Measurements from ENCODE around the gene LSG1. TPM values are rescaled to one million over a fixed set of nuclear protein-coding genes. Genes with fewer than 3 reads are reported as not detected.

LSG1 gene
- total and polyA plus RNA-seq, 10 of the 15 experiments (the other 5 are each of a cell fraction or from before 2014, with no cell fraction given): 14.3 to 75.6 (median 54.4) TPM

- no peak for ATAC-seq
- ChIA-PET SMC1A (ENCODE audit: uncharacterized antibody, unreplicated experiment) (no interaction called here), CTCF (interaction anchor here (0.8 kb wide), 1 partner anchor 215 kb away, joined by 3 read pairs; no protein-coding TSS in a partner anchor), RAD21 (ENCODE audit: unreplicated experiment) (no interaction called here), POLR2A (interaction anchor here (1.2 kb wide), 1 partner anchor 15 kb away, joined by 3 read pairs; the partner anchor contains the start of gene TMEM44)
- Histone ChIP-seq H3K27ac (ENCODE audit: control insufficient read depth, insufficient read depth) (no peak overlapping the region), H4K20me1 (ENCODE audit: control insufficient read depth, insufficient read depth) (no peaks in the 10 kb centered on the region), H3K27me3 (replicated peaks in 1 of 2; ENCODE audit: control insufficient read depth in 2 of 2, insufficient read depth in 2 of 2, low read length in 1 of 2) (no peaks in the 10 kb centered on the region), H3K36me3 (ENCODE audit: control insufficient read depth in 2 of 2, insufficient read depth in 2 of 2, low read length in 1 of 2) (no peaks in the 10 kb centered on the region), H3K4me1 (ENCODE audit: control insufficient read depth, insufficient read depth, low read length) (no peaks in the 10 kb centered on the region; the same call in 1 of the 2 replicates), H3K9me3 (replicated peaks; ENCODE audit: control insufficient read depth, insufficient read depth, low read length) (no peaks in the 10 kb centered on the region; the same call in 2 of the 3 replicates), H3K79me2 (ENCODE audit: control insufficient read depth, insufficient read depth, low read length) (no peaks in the 10 kb centered on the region), H2AFZ (ENCODE audit: control insufficient read depth, low read depth, low read length) (no peak overlapping the region), H3K4me3 (no peak overlapping the region), H3K9ac (ENCODE audit: control insufficient read depth, insufficient read depth, low read length) (no peak overlapping the region), H3K4me2 (ENCODE audit: control insufficient read depth, insufficient read depth) (no peak overlapping the region)
- no peak for FAIRE-seq
- WGBS (ENCODE audit: insufficient coverage, insufficient replicate concordance, low lambda C conversion rate, missing lambda C conversion rate): 85% methylated on average over 23 of the region's 23 CpGs
- DNase-seq (ENCODE audit: low read depth, low spot score): no peak
- TF ChIP-seq ZZZ3 (IDR thresholded peaks at IDR 0.05; ENCODE audit: control insufficient read depth, insufficient read length, low read depth): no peak
- TF ChIP-seq, protein P1, sequence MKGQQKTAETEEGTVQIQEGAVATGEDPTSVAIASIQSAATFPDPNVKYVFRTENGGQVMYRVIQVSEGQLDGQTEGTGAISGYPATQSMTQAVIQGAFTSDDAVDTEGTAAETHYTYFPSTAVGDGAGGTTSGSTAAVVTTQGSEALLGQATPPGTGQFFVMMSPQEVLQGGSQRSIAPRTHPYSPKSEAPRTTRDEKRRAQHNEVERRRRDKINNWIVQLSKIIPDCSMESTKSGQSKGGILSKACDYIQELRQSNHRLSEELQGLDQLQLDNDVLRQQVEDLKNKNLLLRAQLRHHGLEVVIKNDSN (IDR thresholded peaks at IDR 0.05; ENCODE audit: borderline replicate concordance, extremely low read length, insufficient read depth, low read depth, low read length): no peak
- no peak for TF ChIP-seq HDAC2 (IDR thresholded peaks at IDR 0.05)
- TF ChIP-seq HSF1 (IDR thresholded peaks at IDR 0.05; ENCODE audit: low read depth, low read length): no peak
- TF ChIP-seq ATF7 (IDR thresholded peaks at IDR 0.05; ENCODE audit: low read depth): no peak
- intact Hi-C loops (cut with micrococcal nuclease; ENCODE audit: unreplicated experiment): no loop called here
- no TSS peak for BruUV-seq (replicated peaks)
- in situ Hi-C loops (cut with MboI): no loop called here
These were observed 53.0 kb downstream of the LSG1 start for GRCh38 chr3:194618858-194619608.
